GM20431 (cell line): Measurements from ENCODE around the gene PNMA8C.

Source experiments
- in situ Hi-C: fragments of 300-500 bp; cut with MseI, MboI; formaldehyde crosslinking; loops from one replicate; pipeline ENCODE4 v1.15.0; 2020; ENCODE audit warnings: low sequenced_read_pairs; ENCODE audit not compliant: unreplicated experiment

Gene PNMA8C

GRCh38 chr19:46428239-46429135, at the start of gene PNMA8C:
PNMA8C (minus strand) TSS chr19:46428936; CDS start chr19:46428359, 577 bp downstream.
- in situ Hi-C loops, result no loop called here

GRCh38 chr19:46475986-46476385, 47.2 kb upstream of the PNMA8C start:
- in situ Hi-C loops, result loop anchor here (25.0 kb wide), 1 partner anchor 189 kb away; the partner anchor contains the start of gene HIF3A

GRCh38 chr19:46474211-46474610, 45.5 kb upstream of the PNMA8C start:
- in situ Hi-C loops, result no loop called here

GRCh38 chr19:46472592-46472991, 43.9 kb upstream of the PNMA8C start:
- in situ Hi-C loops, result no loop called here

- in situ Hi-C loops, result no loop called here
Observed at GRCh38 chr19:46471811-46472543, 43.2 kb upstream of the PNMA8C start.

- in situ Hi-C loops, result no loop called here
Observed at GRCh38 chr19:46471116-46471733, 42.5 kb upstream of the PNMA8C start, which contains the start of gene PNMA8A. PNMA8A (minus strand) TSS chr19:46471563; CDS start chr19:46471035, 528 bp downstream.

GRCh38 chr19:46470376-46470775, 41.6 kb upstream of the PNMA8C start:
- in situ Hi-C loops, result no loop called here

GRCh38 chr19:46469541-46470185, 40.9 kb upstream of the PNMA8C start:
- in situ Hi-C loops, result no loop called here

- in situ Hi-C loops, result no loop called here
Observed at GRCh38 chr19:46466536-46467196, 37.9 kb upstream of the PNMA8C start.

- in situ Hi-C loops, result no loop called here
Observed at GRCh38 chr19:46463516-46463915, 34.8 kb upstream of the PNMA8C start.

- in situ Hi-C loops, result no loop called here
Observed at GRCh38 chr19:46461537-46461936, 32.8 kb upstream of the PNMA8C start.

GRCh38 chr19:46460981-46461380, 32.2 kb upstream of the PNMA8C start:
- in situ Hi-C loops, result no loop called here

GRCh38 chr19:46460055-46460454, 31.3 kb upstream of the PNMA8C start:
- in situ Hi-C loops, result no loop called here

- in situ Hi-C loops, result no loop called here
Observed at GRCh38 chr19:46456930-46457329, 28.2 kb upstream of the PNMA8C start.

- in situ Hi-C loops, result no loop called here
Observed at GRCh38 chr19:46454244-46454643, 25.5 kb upstream of the PNMA8C start.

GRCh38 chr19:46453661-46454060, 24.9 kb upstream of the PNMA8C start:
- in situ Hi-C loops, result no loop called here

GRCh38 chr19:46452186-46452585, 23.4 kb upstream of the PNMA8C start:
- in situ Hi-C loops, result no loop called here

GRCh38 chr19:46451352-46451751, 22.6 kb upstream of the PNMA8C start:
- in situ Hi-C loops, result no loop called here

GRCh38 chr19:46450737-46451136, 22.0 kb upstream of the PNMA8C start:
- in situ Hi-C loops, result no loop called here

- in situ Hi-C loops, result no loop called here
Observed at GRCh38 chr19:46449228-46449627, 20.5 kb upstream of the PNMA8C start.
